Spleen (tissue), 11 donors: Measurements from ENCODE around the gene MICU1. TPM values are rescaled to one million over a fixed set of nuclear protein-coding genes. Genes with fewer than 3 reads are reported as not detected.
"Not testable (repeated sequence)": the region's sequence is repeated elsewhere in the genome, so short reads cannot be mapped to it uniquely, and the experiment has no call there.

Experiments used
- DNase-seq: peaks from one replicate; pipeline ENCODE4 v3.0.0-alpha.2; 2020
- H3K27ac ChIP-seq, 8 donors: fragments of 200-600 bp; sonication (generic) in 7 of 8; 1 replicate in 4 of 8; 2 replicates in 4 of 8; pipeline versions ENCODE4 v1.5.0 to v1.8.0; 2016 to 2021; ENCODE audit warnings: inconsistent platforms in 4 of 8, mild to moderate bottlenecking in 4 of 8, moderate library complexity in 1 of 8
- H3K27me3 ChIP-seq, 7 donors: fragments of 200-600 bp; sonication (generic) in 6 of 7; replicated peaks in 1 of 7; 1 replicate in 4 of 7; 2 replicates in 3 of 7; pipeline versions ENCODE4 v1.5.0 to v1.8.0; 2016 to 2021; ENCODE audit warnings: inconsistent platforms in 3 of 7, mild to moderate bottlenecking in 1 of 7
- H3K36me3 ChIP-seq, 6 donors: fragments of 200-600 bp; sonication (generic) in 5 of 6; 1 replicate in 4 of 6; 2 replicates in 2 of 6; pipeline versions ENCODE4 v1.5.0 to v1.8.0; 2016 to 2021; ENCODE audit warnings: inconsistent platforms in 2 of 6
- H3K4me1 ChIP-seq, 6 donors: fragments of 200-600 bp; sonication (generic) in 5 of 6; 1 replicate in 3 of 6; 2 replicates in 3 of 6; pipeline versions ENCODE4 v1.5.0 to v1.8.0; 2016 to 2021; ENCODE audit warnings: inconsistent platforms in 3 of 6
- H3K4me3 ChIP-seq, 8 donors: fragments of 200-600 bp; sonication (generic) in 7 of 8; 1 replicate in 4 of 8; 2 replicates in 4 of 8; pipeline versions ENCODE4 v1.5.0 to v1.8.0; 2016 to 2021; ENCODE audit warnings: inconsistent platforms in 4 of 8, mild to moderate bottlenecking in 4 of 8, moderate library complexity in 2 of 8
- H3K9me3 ChIP-seq, 8 donors: fragments of 200-600 bp; sonication (generic) in 7 of 8; 1 replicate in 4 of 8; 2 replicates in 4 of 8; pipeline versions ENCODE4 v1.5.0 to v1.8.0; 2016 to 2021; ENCODE audit warnings: inconsistent platforms in 4 of 8
- CTCF ChIP-seq, 11 experiments: fragments of 200-600 bp in 7 of 11; fragments of 450-650 bp in 4 of 11; sonication (generic) in 4 of 11; IDR thresholded peaks in 8 of 11; conservative IDR thresholded peaks in 3 of 11; 1 replicate in 7 of 11; 2 replicates in 4 of 11; pipeline versions ENCODE4 v1.4.0 to v1.8.0; 2016 to 2021; ENCODE audit warnings: antibody characterized with exemption in 11 of 11, inconsistent platforms in 4 of 11, mild to moderate bottlenecking in 1 of 11
- POLR2A ChIP-seq, 3 donors: fragments of 450-650 bp; IDR thresholded peaks; one replicate each; pipeline ENCODE4 v1.5.1; 2017; ENCODE audit warnings: antibody characterized with exemption in 3 of 3, mild to moderate bottlenecking in 1 of 3
- POLR2AphosphoS5 ChIP-seq, 3 donors: sonication (generic); formaldehyde crosslinking; IDR thresholded peaks; one replicate each; pipeline ENCODE4 v1.5.1; 2017; ENCODE audit warnings: antibody characterized with exemption in 3 of 3
- WGBS, 5 donors: extraction: QIAGEN DNeasy Blood & Tissue Kit in 3 of 5; methylation state at CpG; one replicate each; pipeline versions ENCODE4 v1.1.5 to v1.1.7; 2013 to 2018; 5-methylcytosine and 5-hydroxymethylcytosine counted together
- intact Hi-C: fragments of 100-400 bp; cut with DNase I; formaldehyde crosslinking; loops from one replicate; pipeline ENCODE4 v1.15.0; 2023; ENCODE audit warnings: low total_unique reads
- polyA plus RNA-seq, 3 donors: library from polyadenylated mRNA; stranded (reverse); fragments of 200-250 nt; gene quantifications; one replicate each; pipeline ENCODE4 v1.2.1, GENCODE V29; 2013
- total RNA-seq, 7 donors: library from RNA; depleted of rRNA in 3 of 7; stranded (reverse); fragments of >200 nt in 3 of 7; fragmentation: NEBNext Ultra II Directional in 4 of 7; extraction: Animal tissue kit (Norgen Biotek cat#: 25700) in 4 of 7; gene quantifications; one replicate each; pipeline versions ENCODE4 v1.1.0 to v1.2.1, GENCODE V29; 2016 to 2021
- donor health status: healthy with polysubstance abuse.
- donor health status: DM: no; HTN: no; CAD: no; lungs with moderate emphysema.
- donor health status: DM: no; HTN: no; CAD: no.
- donor health status: Bipolar disorder and iron deficiency.
- donor health status: healthy.
- donor health status: DM: no; HTN: no; CAD: no.
- donor health status: DM: yes; HTN: yes; CAD: no.

Gene MICU1
- total and polyA plus RNA-seq, 10 donors: 16.4 to 58.4 (median 46.5) TPM

GRCh38 chr10:72386916-72387586, 238.8 kb downstream of the MICU1 start:
- H3K36me3 ChIP-seq: peaks cover 0 to 14% (median 0%) of the 10 kb centered on the region in 6 donors
- no peak overlapping the region for H3K4me3 ChIP-seq
- no peak for TF ChIP-seq CTCF (IDR thresholded peaks at IDR 0.05 in 8 of 11, conservative IDR thresholded peaks at IDR 0.05 in 3 of 11)
- no peak for TF ChIP-seq POLR2A (IDR thresholded peaks at IDR 0.05)
- TF ChIP-seq POLR2AphosphoS5 (IDR thresholded peaks at IDR 0.05): no peak
- 54 to 84% (median 65%) methylated on average over 3 of the region's 3 CpGs for WGBS, 5 donors
- peaks cover 0 to 30% (median 5%) of the 10 kb centered on the region in 6 donors for H3K4me1 ChIP-seq
- H3K27me3 ChIP-seq: no peaks in the 10 kb centered on the region
- H3K27ac ChIP-seq: peak overlapping the region in 3 of 8 donors; percentile 36 to 68 (median 56)
- intact Hi-C loops: no loop called here
- H3K9me3 ChIP-seq: no peaks in the 10 kb centered on the region
- no peak for DNase-seq

GRCh38 chr10:72385724-72386123, 240.2 kb downstream of the MICU1 start:
- peak overlapping the region in 5 of 8 donors; percentile 26 to 68 (median 56) for H3K27ac ChIP-seq
- WGBS, 5 donors: 81 to 86% (median 85%) methylated on average over 4 of the region's 4 CpGs
- H3K36me3 ChIP-seq: peaks cover 0 to 12% (median 0%) of the 10 kb centered on the region in 6 donors
- H3K4me3 ChIP-seq: no peak overlapping the region
- H3K9me3 ChIP-seq: no peaks in the 10 kb centered on the region
- TF ChIP-seq CTCF (IDR thresholded peaks at IDR 0.05 in 8 of 11, conservative IDR thresholded peaks at IDR 0.05 in 3 of 11) (no peak), POLR2AphosphoS5 (IDR thresholded peaks at IDR 0.05) (no peak), POLR2A (IDR thresholded peaks at IDR 0.05) (no peak)
- intact Hi-C loops: no loop called here
- no peak for DNase-seq
- H3K27me3 ChIP-seq: no peaks in the 10 kb centered on the region
- H3K4me1 ChIP-seq: peaks cover 0 to 30% (median 5%) of the 10 kb centered on the region in 6 donors

GRCh38 chr10:72384982-72385381, 240.9 kb downstream of the MICU1 start:
- H3K27ac ChIP-seq: peak overlapping the region in 5 of 8 donors; percentile 26 to 68 (median 56)
- 43 to 64% (median 59%) methylated on average over 7 of the region's 7 CpGs for WGBS, 5 donors
- DNase-seq, H3K27me3 ChIP-seq, H3K4me3 ChIP-seq, H3K9me3 ChIP-seq, intact Hi-C loops: not testable (repeated sequence)
- peaks cover 0 to 30% (median 5%) of the 10 kb centered on the region in 6 donors for H3K4me1 ChIP-seq
- H3K36me3 ChIP-seq: peaks cover 0 to 12% (median 0%) of the 10 kb centered on the region in 6 donors

- intact Hi-C loops: no loop called here
- no peak overlapping the region for H3K4me3 ChIP-seq
- H3K4me1 ChIP-seq: peaks cover 0 to 3% (median 0%) of the 10 kb centered on the region in 6 donors
- no peak for DNase-seq
- WGBS, 5 donors: 75 to 100% (median 88%) methylated on average over 2 of the region's 2 CpGs
- H3K27ac ChIP-seq: no peak overlapping the region
- no peaks in the 10 kb centered on the region for H3K9me3 ChIP-seq
- peaks cover 0 to 20% (median 8%) of the 10 kb centered on the region in 6 donors for H3K36me3 ChIP-seq
- H3K27me3 ChIP-seq: no peaks in the 10 kb centered on the region
- TF ChIP-seq CTCF (IDR thresholded peaks at IDR 0.05 in 8 of 11, conservative IDR thresholded peaks at IDR 0.05 in 3 of 11) (no peak), POLR2A (IDR thresholded peaks at IDR 0.05) (no peak), POLR2AphosphoS5 (IDR thresholded peaks at IDR 0.05) (no peak)
Measured at GRCh38 chr10:72379776-72380175, 246.1 kb downstream of the MICU1 start.
